ENCODE results near the gene PLEK2.
A peak's percentile ranks its signal among the peaks of the same experiment; 100 is the strongest.
"Not testable (repeated sequence)": the region's sequence is repeated elsewhere in the genome, so short reads cannot be mapped to it uniquely, and the experiment has no call there.

PLEK2 gene

DNA sequence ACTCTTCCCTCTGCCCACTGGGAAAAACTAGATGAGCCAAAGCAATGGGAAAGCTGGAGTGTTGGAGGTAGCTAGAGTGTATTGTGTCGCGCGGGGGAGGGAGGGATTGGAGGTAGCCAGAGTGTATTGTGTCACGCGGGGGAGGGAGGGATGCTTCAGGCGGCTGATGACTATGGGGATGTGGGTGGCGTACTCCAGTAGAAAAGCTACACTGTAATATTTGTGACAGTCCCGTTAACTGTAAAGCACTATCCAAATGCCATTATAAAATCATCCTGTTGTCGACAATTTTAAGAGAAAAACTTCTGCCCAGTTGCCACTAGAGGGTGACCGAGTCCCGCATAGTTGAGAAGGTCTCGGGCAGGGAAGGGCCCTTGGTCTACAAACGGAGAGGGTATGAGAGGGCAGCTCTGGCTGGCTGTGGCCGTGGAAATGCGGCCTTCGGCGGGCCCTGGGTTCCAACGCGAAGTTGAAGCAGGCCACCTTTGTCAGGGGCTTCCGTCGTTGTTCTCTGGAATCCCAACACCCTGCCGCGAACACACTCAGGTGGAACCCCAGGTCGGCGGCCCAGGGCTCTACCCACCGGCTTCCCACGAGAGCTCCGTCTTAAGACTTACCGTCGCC, 15.1 kb upstream of the PLEK2 start:
- peak; percentile 53 for DNase-seq

DNA sequence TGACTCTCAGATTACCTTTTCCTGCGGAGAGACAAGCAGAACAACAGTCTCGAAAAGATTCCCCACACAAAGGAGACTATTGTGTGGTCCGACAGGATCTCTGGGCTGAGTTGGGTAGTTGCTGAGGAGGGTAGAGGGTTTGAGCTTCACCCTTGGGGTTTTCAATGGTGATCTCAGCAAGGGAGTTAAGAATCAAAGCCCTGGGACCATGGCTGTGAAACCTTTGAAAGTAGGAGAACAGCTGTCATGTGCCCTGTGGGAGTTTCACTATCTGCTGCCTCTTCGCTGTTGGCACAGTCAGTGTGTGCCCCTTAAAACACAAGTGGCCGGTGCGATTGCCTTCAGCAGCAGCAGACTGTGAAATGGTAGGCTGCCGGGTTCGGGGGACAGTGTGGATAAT, 14.2 kb upstream of the PLEK2 start:
- DNase-seq: no peak

DNA sequence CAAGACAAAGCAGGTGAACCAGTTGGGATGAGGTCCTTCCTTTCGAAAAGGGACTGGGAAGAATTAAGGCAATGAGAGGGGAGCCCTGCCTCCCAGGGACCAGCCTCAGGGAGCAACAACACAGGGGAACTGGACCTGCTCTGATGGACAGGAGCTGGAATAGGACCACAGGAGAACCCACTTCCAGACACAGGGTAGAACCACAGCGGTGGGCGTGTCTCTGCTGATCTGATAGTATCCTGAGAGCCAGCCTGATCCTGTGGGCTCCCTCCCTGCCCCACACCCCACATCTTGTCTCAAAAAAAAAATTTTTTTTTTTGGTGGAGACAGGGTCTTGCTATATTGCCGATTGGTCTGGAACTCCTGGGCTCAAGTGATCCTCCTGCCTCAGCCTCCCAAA, 13.6 kb upstream of the PLEK2 start:
- DNase-seq: no peak

DNA sequence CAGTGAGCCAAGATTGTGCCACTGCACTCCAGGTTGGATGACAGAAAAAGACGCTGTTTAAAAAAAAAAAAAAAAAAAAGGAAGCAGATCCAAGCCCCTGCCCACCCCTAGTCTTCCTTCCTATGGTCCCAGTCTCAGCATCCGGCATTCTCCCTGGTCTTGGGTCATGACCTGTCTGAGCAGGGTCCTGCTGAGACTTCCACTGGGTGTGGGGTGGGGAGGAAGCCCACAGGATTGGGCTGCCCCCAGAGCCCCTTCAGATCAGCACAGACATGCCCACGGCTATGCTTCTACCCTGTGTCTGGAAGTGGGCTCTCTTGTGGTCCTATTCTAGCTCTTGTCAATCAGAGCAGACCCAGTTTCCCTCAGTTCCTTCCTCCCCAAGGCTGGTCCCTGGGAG, 12.6 kb upstream of the PLEK2 start:
- DNase-seq: no peak

DNA sequence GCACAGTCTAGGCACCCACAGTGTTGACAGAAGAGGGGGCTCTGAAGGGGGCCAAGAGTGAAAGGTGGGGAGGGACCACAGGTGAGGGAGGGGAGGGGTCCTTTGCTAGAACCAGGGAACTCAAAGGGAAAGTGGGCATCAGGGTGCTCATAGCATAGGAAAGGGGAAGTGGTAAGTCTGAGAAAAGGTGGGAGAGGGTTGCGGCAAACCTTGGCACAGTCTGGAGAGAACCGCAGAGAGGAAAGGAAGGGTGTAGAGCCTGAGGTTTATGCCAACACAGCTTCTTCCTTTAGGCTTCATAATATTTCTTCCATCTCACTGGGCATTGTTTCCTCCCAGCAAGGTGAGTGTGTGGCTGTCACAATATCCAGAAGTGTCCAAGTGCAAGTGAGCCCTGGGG, 11.5 kb upstream of the PLEK2 start:
- DNase-seq: no peak

DNA sequence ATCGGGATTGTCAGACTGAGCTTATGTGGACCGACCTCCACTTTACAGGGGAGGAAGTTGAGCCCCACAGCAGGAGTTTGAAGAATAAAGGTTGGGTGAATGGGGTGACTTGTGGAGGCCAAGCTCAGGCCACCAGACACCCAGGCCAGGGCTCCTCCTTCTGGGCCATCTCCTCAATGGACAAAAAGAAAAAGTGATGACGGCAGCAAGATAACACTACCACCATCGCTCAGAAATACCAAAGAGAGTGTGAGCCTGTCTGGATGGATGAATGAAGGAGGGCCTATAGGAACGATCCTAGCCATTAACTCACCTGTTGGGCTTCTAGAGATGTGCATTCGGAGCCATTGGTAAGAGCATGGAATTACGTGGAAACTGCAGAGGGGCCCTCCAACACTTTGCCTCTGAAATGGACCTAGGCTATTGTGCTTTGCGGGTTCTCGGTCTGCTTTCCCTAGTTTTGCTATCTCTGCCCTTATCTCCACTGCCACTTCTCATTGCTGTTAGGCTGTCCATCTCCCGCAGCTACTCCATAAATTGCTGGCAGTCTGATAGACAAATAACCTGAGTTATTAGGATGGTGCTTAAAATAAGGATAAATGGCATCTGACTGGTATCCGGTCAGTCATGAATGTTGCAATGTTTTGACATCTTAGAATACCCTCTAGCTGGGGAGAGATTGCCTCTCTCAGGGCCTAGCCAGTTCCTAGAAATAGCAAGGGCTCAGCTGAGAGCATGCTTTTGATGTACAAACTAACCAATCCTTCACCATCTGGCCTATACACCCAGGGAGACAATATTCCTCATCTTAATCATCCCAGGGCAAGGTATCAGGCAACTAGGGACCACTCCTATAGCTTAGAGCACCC, 9.6 kb upstream of the PLEK2 start:
- no peak for DNase-seq

DNA sequence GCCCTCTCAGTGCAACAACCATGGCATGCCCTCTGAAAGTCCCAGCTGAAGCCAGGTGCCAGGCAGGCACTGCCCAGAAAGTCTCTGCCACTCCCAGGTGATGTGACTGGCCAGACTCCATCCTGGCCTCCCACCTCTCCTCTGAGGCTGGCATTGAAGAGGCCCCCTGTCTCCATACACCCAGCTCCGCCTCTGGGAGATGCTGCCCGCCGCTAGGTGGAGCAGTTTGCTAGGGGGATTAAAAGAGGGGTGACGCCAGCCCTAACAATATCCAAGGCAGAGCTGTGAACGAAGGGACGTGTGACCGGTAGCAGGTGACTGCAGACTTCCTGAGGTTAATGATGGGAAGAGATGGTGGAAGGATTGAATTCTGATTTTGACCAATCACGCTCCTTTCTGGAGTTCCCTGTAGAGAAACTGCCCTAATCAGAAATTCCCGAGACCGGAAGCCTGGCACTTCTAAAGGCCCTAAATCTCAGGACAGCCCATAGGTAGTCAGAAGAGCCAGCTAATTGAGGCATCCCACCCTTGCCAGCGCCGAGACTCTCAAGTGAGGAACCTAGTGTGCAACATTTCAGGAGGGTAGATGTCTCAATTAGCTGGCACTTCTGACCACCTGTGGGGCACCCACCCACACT, 8.3 kb upstream of the PLEK2 start:
- DNase-seq: no peak

DNA sequence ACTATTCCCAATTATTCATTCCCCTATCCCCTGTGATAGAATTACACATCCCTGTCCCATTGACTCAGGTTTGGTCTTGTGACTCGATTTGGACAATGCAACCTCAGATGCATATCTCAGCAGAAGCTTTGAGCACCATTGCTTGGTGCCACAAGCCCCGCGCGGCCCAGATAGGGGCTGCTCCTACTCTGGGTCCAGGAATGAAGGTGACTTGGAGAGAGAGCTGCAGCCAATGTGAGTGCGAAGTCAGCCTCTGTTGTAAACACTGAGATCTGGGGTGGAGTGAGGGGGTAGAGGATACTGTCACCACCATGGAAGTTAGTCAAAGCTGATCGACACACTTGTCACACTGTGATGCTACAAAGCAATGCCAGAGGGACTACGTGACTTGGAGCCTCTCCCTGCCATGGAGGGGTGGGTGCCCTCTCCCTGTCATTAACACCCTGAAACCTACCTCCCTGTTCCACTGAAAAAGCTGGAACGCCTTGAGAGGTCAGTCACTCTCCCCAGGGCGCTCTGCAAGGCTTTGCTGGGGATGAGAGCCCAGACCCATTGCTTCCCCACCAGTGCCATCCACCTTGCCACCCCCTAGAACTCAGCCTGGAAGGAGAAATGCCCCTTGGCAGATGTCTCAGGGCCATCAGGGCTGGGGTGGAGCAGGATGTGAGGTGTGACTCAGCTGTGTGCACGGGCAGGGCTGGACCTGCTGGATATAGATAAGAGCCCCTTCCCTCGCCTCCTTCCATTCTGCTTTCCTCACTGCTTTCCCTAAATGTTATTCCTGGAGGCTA, 6.6 kb upstream of the PLEK2 start:
- no peak for DNase-seq

DNA sequence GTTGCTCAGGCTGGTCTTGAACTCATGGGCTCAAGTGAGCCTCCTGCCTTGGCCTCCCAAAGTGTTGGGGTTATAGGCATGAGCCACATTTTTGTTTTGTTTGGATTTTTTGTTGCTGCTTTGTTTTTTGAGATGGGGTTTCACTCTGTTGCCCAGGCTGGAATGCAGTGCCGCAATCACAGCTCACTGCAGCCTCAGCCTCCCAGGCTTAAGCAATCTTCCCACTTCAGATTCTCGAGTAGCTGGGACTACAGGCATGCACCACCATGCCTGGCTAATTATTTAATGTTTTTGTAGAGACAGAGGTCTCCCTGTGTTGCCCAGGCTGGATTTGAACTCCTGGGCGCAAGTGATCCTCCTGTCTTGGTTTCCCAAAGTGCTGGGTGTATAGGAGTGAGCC, 5.7 kb upstream of the PLEK2 start:
- DNase-seq: no peak

DNA sequence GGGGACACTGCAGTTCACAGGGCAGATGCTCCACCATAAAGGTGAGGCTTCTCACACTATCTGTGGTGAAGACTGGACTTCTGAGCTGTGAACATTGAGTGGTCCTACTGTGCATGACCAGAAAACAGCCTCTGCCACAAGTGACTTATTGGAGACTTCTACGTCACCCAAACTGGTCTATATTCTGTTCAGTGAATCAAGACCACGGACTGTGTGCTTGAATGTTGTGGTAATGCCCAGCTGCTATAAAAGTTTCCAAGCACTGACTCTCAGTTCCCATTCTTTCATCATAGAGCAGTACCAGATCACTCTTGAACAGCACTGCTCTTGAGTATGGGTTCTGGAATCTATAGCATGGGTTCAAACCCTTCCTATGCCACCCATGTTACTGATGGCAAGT, 4.8 kb upstream of the PLEK2 start:
- no peak for DNase-seq

DNA sequence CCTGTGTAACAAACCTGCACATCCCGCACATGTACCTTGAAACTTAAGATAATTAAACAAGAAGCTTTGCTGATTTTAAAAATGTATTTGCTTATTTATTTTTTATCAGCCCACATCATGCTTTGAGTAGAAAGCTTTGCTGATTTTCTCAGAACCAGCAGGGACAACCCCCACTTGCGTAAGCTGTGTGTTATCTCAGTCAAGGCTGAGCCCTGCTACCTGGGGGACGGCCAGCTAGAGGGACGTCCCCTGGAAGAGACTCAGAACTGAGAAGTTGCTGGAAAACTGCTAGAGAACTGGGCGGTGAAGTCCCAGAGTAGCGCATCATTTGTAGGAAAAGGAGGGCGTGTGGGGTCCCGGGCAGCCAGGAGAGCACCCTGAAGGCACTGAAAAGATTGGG, 4.1 kb upstream of the PLEK2 start:
- no peak for DNase-seq

DNA sequence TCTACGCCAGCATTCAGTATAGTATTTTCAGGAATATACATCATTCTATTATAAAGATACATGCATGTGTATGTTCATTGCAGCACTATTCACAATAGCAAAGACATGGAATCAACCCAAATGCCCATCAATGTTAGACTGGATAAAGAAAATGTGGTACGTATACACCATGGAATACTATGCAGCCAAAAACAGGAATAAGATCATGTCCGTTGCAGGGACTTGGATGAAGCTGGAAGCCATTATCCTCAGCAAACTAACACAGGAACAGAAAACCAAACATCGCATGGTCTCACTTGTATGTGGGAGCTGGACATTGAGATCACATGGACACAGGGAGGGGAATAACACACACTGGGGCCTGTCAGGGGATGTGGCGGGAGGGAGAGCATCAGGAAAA, 3.6 kb upstream of the PLEK2 start:
- DNase-seq: not testable (repeated sequence)

DNA sequence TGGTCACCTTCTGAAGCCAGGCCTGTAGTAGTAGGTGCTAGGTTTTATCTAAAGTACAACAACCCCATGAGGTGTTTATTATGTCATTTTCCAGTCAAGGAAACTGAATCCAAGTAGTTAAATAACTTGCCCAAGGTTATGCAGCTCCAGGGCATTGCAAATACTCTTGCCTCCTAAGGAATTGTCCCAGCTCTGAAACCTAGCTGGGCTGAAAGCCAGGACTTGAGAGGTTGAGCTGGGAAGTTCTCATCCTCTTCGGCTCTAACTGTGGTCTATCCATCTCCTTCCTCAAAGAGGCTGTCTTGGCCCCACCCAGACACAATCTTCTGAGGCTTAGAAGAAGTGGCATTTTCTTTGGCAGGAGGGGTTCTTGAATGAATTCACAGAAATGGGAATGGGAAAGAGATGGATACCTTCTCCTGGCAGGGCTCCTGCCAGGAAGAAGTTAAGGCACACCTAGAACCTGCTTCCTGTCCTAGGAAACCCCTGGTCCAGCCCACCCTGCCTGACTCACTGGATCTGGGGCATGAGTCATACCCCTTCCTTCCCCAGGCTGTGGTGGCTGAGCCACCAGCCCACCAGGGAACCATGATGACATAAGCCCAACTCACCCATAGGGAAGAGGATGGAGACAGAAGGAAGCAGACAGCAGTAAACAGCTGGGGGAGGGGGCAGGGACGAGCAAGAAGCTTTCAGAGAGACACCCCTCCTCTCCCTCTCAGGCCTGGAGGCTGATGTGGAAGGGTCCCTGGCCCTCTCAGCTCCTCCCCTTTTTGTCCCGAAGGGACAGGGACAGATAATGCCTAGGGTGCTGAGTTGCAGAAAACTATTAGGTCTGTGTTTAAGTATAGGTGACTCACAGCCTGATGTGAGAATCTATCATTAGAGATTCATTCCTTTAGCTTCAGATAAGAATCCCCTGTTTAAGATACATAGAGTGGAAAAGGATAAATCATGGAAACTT, 2.1 kb upstream of the PLEK2 start:
- no peak for DNase-seq

DNA sequence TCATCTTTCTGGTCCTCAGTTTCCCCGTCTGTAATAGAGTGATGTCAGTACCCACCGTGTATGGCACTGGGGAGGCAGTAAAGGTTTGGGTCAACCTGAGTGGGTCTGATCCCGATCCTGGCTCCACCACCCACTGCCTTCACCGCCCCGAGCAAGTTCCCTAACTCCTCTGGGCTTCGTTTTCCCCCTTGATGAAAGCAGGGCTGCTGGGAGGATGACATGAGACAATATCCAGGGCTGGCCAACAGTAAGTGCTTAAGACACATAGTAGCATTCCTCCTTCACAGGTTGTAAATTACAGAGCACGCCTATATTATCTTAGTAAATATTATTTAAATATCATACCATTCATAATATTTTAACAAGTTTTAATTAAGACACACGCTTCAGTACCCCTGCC, 595 bp downstream of the PLEK2 start:
- DNase-seq: no peak

DNA sequence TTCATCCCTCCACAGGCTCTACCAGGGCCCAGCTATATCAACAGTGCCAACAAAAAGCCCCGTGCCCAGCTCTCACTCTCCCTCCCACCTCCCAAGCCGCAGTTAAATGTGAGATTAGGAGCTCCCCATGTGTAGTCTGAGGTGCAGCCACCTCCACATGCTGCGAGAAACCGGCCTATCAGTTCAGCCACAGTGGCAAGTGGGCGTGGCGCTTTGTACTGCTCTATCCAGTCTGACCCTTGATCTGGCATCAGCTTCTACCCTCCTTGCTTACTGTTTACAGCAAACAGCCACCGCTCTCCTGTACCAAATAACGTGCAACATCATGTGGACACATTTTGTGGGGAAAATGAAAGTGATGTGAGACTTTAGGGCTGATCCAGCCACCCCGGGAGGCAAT, 1.7 kb downstream of the PLEK2 start:
- DNase-seq: no peak

DNA sequence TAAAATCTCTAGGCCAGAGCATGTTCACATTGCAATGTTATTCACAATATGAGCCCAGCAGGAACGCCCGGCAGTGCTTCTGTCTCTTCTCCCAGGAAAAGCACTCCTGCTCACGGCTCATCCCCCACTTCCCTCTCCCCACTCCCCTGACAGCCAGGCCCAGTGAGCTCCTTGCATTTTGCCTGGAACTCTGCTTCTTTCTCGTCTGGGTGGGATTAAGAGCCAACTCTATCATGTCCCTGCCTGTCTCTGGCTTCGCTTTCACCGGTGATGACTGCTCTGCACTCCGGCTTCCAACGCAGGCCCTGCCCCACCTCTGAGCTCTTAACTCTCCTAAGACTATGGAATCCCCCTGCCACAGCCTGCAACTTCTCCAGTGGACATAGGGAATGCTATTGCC, 2.5 kb downstream of the PLEK2 start:
- no peak for DNase-seq

DNA sequence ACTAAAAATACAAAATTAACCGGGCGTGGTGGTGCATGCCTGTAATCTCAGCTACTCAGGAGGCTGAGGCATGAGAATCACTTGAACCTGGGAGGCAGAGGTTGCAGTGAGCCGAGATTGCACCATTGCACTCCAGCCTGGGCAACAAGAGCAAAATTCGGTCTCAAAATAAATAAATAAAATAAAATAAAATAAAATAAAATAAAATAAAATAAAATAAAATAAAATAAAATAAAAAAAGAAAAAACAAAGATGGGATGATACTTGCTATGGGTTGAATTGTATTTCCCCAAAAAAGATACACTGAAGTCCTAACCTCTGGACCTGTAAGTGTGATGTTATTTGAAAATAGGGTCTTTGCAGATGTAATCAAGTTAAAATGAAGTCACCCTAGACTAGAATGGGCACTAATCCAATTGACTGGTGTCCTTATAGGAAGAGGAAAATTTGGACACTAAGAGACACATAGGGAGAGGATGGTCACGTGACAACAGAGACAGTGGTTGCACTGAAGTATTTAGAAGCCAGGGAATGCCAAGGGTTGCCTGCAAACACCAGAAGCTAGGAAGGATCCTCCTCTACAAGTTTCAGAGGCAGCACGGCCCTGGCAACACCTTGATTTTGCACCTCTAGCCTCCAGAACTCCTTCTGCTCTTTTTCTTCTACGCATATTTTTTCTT, 3.7 kb downstream of the PLEK2 start:
- not testable (repeated sequence) for DNase-seq

DNA sequence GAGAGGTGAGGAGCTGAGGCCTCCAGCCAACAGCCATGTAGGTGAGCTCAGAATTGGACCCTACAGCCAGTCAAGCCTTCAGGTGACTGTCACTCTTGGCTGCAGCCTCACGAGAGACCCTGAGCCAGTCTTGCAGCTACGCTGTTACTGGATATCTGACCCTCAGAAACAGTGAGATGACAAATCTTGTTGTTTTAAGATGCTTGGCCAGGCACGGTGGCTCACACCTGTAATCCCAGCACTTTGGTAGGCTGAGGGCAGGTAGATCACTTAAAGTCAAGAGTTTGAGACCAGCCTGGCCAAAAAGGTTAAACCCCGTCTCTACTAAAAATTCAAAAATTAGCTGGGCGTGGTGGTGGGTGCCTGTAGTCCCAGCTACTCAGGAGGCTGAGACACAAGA, 6.2 kb downstream of the PLEK2 start:
- DNase-seq: no peak

DNA sequence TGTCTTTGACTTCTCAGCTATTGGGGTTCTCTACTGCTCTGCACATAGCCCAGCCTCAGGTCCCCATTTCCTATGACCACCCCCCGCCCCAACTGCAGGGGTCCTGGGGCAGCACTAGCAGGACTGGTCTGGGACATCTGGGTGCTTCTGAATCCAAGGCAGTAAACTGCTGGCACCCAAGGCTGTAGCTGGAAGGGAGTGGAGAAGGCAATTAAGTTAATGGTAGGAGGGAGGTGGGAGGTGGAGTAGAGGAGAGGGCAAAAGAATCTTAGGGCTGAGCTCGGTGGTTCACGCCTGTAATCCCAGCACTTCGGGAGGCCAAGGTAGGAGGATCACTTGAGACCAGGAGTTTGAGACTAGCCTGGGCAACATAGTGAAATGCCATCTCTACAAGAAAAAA, 11.5 kb downstream of the PLEK2 start:
- DNase-seq: no peak

DNA sequence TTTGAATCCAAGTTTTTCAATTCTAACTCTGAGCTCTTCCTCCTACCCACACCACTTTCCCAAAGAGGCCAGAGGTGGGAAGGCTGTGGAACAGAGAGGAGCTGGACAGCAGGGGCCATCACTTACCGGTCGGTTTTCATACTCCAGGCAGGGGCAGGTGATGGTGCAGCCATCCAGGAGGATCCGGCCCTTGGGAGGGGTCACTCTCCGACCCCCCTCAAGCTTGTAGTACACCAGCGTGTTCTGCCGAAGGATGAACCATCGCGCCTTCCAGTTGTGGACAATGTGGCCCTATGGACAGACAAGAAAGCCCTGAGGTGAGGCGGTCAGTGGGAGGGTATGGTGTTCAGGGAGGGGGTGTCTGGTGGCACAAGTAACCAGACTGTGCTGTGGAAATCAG, 14.4 kb downstream of the PLEK2 start:
- no peak for DNase-seq

DNA sequence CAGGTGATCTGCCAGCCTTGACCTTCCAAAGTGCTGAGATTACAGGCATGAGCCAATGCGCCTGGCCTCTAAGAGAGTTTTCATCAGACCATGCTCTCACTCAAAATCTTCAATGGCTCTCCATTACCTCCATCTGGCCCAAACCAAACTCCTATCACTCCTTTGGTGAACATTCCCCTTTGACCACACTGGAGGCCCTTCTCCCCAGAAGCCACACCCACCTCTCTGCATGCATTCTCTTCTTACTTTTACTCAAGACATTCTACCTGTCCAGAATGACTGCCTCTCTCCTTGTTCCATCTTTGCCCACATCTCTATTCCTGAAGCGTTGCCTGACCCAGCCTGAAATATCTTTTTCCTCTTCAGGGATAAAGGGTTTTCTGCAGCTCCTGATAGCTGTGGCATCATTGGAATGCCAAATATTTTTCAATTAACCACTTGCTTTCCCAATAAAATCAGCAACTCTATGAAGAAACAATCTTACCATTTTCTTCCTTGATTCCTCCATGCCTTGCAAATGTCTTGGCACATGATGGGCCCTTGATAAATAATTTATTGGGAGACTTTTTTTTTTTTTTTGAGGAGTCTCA, 15.5 kb downstream of the PLEK2 start:
- DNase-seq: no peak

Measured in DMS 273 treated with DMSO at 0.1 percent for 48 hours (cell line).